HG02943 (cell line): Measurements from ENCODE around the gene C1R.

Source experiments
- ATAC-seq: cut with Tn5 transposase; IDR thresholded peaks from one replicate; pipeline ENCODE4 v1.9.1; 2021; ENCODE audit warnings: mild to moderate bottlenecking, low read depth, moderate library complexity; ENCODE audit not compliant: unreplicated experiment

The C1R gene

GRCh38 chr12:7101047-7101693 is 8.9 kb upstream of the C1R start:
- no peak for ATAC-seq

- ATAC-seq: no peak
Observed at GRCh38 chr12:7100239-7100638, 8.0 kb upstream of the C1R start.

GRCh38 chr12:7099290-7099996 is 7.2 kb upstream of the C1R start:
- ATAC-seq: no peak

- no peak for ATAC-seq
Observed at GRCh38 chr12:7096979-7097378, 4.7 kb upstream of the C1R start.

- ATAC-seq: no peak
Observed at GRCh38 chr12:7096006-7096932, 4.0 kb upstream of the C1R start.

GRCh38 chr12:7093892-7094291 is 1.6 kb upstream of the C1R start:
- ATAC-seq: no peak

GRCh38 chr12:7093486-7093885 is 1.2 kb upstream of the C1R start:
- no peak for ATAC-seq

GRCh38 chr12:7092986-7093460 is 778 bp upstream of the C1R start:
- no peak for ATAC-seq

GRCh38 chr12:7091660-7092228 is 501 bp downstream of the C1R start:
- ATAC-seq: no peak

- no peak for ATAC-seq
Observed at GRCh38 chr12:7091171-7091570, 1.1 kb downstream of the C1R start.

GRCh38 chr12:7090222-7090998 is 1.8 kb downstream of the C1R start:
- no peak for ATAC-seq

- ATAC-seq: no peak
Observed at GRCh38 chr12:7089196-7089871, 2.9 kb downstream of the C1R start.

- no peak for ATAC-seq
Observed at GRCh38 chr12:7083125-7083524, 9.1 kb downstream of the C1R start.

- ATAC-seq: no peak
Observed at GRCh38 chr12:7081037-7081436, 11.2 kb downstream of the C1R start.

- no peak for ATAC-seq
Observed at GRCh38 chr12:7079826-7080125, 12.5 kb downstream of the C1R start.

- ATAC-seq: no peak
Observed at GRCh38 chr12:7078163-7078562, 14.1 kb downstream of the C1R start.

GRCh38 chr12:7076493-7076892 is 15.8 kb downstream of the C1R start:
- no peak for ATAC-seq

- ATAC-seq: no peak
Observed at GRCh38 chr12:7075939-7076338, 16.3 kb downstream of the C1R start.

- ATAC-seq: no peak
Observed at GRCh38 chr12:7075518-7075917, 16.7 kb downstream of the C1R start.

- ATAC-seq: no peak
Observed at GRCh38 chr12:7073946-7074345, 18.3 kb downstream of the C1R start.
